BE2C (cell line): ENCODE results near the gene CDC42BPA.

Experiments
- DNase-seq: peaks from one replicate; pipeline ENCODE4 v3.0.0-alpha.2; 2020
- H3K27me3 ChIP-seq: fragments of 250-450 bp; sonication (Bioruptor Pico); 2 replicates; pipeline ENCODE4 v1.5.1; 2020; ENCODE audit warnings: mild to moderate bottlenecking
- H3K36me3 ChIP-seq: fragments of 250-450 bp; sonication (Bioruptor Pico); 2 replicates; pipeline ENCODE4 v1.5.1; 2020; ENCODE audit warnings: mild to moderate bottlenecking
- H3K4me1 ChIP-seq: fragments of 250-450 bp; sonication (Bioruptor Pico); 2 replicates; pipeline ENCODE4 v1.5.1; 2020
- H3K4me3 ChIP-seq: 2 replicates; pipeline ENCODE4 v1.5.1; 2011; ENCODE audit warnings: low read depth, low read length
- H3K9me3 ChIP-seq: fragments of 250-450 bp; sonication (Bioruptor Pico); 2 replicates; pipeline ENCODE4 v1.5.1; 2020
- TF ChIP-seq, protein P1 (sequence below): IDR thresholded peaks from 2 replicates; pipeline ENCODE4 v1.5.1; 2012; ENCODE audit warnings: mild to moderate bottlenecking, low read depth, low read length

Gene CDC42BPA

DNA sequence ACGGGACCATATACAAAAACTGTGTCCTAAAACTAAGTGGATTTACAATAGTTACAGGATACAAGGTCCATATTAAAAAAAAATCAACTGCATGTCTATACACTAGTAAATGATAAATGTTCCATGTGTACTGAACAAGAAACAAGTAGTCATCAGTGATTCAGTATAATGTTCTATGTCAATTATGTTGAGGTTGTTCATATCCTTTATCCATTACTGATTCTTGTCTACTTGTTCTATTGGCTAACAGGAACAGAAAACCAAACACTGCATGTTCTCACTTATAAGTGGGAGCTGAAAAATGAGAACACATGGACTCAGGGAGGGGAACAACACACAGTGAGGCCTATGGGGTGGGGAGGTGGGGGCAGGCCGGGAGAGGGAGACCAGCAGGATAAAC lies 90.5 kb downstream of the CDC42BPA start:
- TF ChIP-seq, protein P1, sequence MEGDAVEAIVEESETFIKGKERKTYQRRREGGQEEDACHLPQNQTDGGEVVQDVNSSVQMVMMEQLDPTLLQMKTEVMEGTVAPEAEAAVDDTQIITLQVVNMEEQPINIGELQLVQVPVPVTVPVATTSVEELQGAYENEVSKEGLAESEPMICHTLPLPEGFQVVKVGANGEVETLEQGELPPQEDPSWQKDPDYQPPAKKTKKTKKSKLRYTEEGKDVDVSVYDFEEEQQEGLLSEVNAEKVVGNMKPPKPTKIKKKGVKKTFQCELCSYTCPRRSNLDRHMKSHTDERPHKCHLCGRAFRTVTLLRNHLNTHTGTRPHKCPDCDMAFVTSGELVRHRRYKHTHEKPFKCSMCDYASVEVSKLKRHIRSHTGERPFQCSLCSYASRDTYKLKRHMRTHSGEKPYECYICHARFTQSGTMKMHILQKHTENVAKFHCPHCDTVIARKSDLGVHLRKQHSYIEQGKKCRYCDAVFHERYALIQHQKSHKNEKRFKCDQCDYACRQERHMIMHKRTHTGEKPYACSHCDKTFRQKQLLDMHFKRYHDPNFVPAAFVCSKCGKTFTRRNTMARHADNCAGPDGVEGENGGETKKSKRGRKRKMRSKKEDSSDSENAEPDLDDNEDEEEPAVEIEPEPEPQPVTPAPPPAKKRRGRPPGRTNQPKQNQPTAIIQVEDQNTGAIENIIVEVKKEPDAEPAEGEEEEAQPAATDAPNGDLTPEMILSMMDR: no peak
- no peak for DNase-seq
- Histone ChIP-seq H3K36me3 (no peaks in the 10 kb centered on the region), H3K4me1 (no peaks in the 10 kb centered on the region), H3K27me3 (no peaks in the 10 kb centered on the region), H3K4me3 (no peak overlapping the region), H3K9me3 (no peaks in the 10 kb centered on the region)

DNA sequence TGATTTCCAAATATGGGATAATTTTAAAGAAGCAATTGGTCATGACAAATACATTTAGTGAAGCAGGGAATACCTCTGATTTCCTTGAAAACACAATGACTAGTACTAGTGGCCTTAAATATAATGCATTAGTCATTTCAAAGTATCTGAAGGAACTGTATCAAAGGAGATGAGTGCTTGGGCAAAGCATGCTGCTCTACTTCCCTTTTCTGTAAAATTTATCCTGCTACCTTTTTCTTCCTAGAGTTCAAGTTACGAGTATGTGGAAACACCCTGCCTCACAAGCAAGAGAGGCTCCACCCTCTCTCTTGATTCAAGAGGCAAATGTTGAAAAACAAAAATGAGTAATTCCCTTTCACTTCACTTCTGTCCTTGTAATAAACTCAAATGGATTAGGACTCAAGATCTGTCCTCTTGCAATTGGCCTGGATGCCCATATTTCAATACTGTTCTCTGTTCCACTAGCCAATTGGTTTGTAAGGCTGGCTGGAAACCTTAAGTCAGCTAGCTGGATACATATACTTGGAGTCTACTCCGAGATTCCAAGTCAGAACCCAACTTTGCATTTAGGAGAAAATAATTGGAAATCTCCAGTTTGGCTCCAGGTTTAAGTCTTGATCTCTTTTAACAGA lies 92.5 kb downstream of the CDC42BPA start:
- no peaks in the 10 kb centered on the region for H3K36me3 ChIP-seq
- no peaks in the 10 kb centered on the region for H3K9me3 ChIP-seq
- H3K27me3 ChIP-seq: no peaks in the 10 kb centered on the region
- no peak for DNase-seq
- H3K4me1 ChIP-seq: no peaks in the 10 kb centered on the region
- no peak overlapping the region for H3K4me3 ChIP-seq
- TF ChIP-seq, protein P1: no peak

DNA sequence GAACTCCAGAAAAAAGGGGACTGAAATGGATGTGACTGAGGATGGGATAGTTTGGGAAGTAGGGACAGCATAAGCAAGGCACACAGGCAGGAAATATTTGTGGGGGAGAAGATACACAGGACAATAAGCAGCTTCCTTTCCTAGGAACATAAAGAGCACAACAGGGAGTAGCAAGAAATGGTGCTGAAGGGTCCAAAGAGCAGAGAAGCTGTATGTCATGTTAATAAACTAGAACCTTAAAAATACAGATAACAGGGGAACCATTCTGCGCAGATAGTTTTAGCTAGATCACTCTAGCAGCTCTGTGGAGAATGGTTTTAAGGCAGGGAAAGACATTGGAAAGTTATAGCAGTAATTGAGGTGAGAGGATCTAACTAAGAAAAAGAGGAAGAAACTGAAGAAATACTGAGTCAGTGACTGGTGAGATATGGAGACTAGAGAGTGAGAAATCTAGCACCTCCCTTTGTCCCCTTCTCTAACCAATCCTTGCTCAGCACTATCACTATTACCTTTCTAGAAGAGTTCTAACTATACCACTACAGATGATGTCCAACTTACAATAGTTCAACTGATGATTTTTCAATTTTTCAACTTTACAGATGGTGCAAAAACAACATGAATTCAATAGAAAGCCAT lies 95.0 kb downstream of the CDC42BPA start:
- no peak for DNase-seq
- TF ChIP-seq, protein P1: no peak
- H3K36me3 ChIP-seq: no peaks in the 10 kb centered on the region
- no peaks in the 10 kb centered on the region for H3K4me1 ChIP-seq
- H3K9me3 ChIP-seq: no peaks in the 10 kb centered on the region
- no peaks in the 10 kb centered on the region for H3K27me3 ChIP-seq
- no peak overlapping the region for H3K4me3 ChIP-seq

DNA sequence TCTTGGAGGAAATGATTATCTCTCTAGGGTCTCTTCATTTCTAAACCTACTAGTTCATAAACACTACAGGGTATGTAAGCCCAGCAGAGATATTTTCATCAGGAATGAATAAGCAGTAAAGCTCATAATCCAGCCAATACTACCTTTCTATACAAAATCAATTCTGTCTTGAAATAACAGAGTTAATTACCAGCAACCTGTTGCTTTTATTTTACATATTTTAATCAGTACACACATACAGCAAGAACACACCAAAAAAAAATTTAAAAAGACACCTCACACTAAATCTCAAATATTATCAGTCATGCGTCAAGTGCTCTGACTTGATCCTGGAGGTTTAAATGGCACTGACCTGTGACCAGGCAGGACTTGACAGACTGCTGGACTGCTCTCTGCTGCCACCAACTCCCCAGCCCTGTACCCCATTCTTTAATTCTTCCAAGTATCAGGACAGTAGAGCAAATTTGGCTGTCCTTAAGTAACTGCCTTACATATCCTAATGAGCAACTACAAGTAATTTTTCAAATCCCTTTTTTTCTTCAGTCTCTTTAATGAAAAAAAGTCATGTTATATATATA lies 98.5 kb downstream of the CDC42BPA start:
- TF ChIP-seq, protein P1: no peak
- no peak for DNase-seq
- H3K4me1 ChIP-seq: no peaks in the 10 kb centered on the region
- H3K4me3 ChIP-seq: no peak overlapping the region
- no peaks in the 10 kb centered on the region for H3K27me3 ChIP-seq
- no peaks in the 10 kb centered on the region for H3K9me3 ChIP-seq
- H3K36me3 ChIP-seq: no peaks in the 10 kb centered on the region

DNA sequence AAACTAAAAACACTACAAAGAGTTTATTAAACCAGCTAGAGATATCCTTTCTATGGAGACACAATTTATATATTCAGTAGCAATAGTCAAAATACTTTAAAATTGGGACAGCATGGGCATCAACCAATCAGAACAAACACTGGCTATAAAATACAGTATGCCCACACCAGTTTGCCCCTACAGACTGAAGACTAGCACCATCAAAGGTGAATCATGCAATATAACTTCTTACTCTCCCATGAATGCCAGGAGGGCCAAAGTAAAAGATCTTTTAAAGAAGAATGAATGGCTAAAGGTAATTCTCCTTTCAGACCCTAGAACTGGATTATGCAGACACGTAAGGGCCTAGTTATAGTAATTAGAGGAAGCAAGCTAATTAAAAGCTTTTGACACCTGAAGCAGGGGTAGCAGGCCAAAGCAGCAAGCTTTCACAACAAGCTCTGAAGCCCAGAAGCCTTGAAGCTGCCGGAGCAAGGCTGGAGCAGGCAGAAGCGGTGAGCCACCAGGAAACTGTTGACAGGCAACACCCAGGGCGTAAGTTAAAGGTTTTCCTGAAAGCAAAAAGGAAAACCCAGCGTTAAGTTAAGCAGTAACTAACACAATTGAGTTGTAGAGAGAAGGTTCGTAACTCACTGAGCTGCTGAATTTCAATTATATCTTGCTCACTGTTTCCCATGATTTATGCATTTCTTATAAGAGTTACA lies 99.3 kb downstream of the CDC42BPA start:
- TF ChIP-seq, protein P1: no peak
- H3K9me3 ChIP-seq: no peaks in the 10 kb centered on the region
- H3K36me3 ChIP-seq: no peaks in the 10 kb centered on the region
- no peak overlapping the region for H3K4me3 ChIP-seq
- no peaks in the 10 kb centered on the region for H3K4me1 ChIP-seq
- no peaks in the 10 kb centered on the region for H3K27me3 ChIP-seq
- no peak for DNase-seq
